8988T (cell line): ENCODE results near the gene RIPOR1.

Source experiments
- DNase-seq: peaks from one replicate; pipeline ENCODE4 v3.0.0; 2011

The RIPOR1 gene

DNA sequence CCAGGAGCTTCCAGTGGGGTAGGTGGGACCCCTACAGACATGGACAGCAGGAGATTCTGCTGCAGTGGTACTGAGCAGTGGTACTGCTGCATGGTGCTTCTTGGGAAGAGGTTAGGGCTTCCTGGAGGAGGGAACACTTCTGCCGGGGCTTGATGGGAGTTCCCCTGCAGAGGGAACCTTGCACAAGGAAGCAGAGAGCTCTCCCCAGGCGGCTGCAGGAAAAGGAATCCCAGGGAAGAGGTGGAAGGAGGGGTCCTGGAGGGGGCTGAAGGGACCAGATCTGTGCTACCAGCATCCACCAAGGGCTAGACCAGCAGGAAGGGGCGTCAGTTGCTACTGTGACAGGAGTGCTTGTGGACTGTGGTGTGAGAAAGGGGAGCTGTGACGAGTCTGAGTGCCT, 10.6 kb downstream of the RIPOR1 start:
- DNase-seq, result no peak

DNA sequence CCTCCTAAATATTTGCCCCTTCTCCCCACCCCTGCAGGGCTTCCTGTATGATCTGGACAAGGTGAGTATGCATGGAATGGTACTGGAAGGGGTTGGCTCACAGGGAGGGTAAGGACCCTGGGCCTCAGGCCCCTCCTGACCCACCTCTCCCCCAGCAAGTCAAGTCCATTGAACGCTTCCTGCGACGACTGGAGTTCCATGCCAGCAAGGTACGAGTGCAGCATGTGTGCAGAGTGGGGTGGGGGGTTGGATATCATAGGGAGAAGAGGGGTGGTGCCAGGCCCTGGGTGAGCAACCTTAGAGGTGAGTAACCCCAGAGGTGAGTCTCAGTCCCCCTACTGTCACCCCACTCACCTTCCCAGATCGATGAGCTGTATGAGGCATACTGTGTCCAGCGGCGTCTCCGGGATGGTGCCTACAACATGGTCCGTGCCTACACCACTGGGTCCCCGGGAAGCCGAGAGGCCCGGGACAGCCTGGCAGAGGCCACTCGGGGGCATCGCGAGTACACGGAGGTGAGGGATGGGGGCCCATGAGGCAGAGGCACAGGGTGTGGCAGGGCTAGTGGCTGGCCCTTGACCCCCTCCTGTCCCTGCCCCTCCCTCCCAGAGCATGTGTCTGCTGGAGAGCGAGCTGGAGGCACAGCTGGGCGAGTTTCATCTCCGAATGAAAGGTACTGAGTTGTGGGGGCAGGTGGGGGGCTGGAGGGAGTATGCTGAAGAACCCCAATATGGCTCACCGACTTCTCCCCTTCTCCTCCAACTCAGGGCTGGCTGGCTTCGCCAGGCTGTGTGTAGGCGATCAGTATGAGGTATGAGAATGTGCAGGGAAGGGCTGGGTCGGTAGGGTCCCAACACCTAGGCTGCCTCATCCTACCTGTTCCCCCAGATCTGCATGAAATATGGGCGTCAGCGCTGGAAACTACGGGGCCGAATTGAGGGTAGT, 11.3 kb downstream of the RIPOR1 start:
- no peak for DNase-seq

DNA sequence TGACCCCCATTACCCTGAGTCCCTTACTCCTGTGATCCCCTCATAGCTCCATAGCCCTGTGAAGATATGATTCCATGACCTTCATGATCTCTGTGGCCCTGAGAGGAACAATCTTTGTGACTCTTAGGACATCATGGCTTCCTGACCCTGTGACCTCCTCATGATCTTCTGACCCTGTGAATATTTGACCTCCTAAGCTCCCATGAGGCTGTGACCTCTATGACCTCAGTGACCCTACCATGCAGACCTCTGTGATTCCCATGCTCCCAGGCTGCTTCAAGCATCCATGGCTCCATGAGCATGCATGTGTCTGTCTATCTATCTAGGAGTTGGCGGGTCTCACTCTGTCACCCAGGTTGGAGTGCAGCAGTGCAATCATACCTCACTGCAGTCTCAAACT, 12.1 kb downstream of the RIPOR1 start:
- no peak for DNase-seq

GRCh38 chr16:67541391-67542263, 13.0 kb downstream of the RIPOR1 start:
- no peak for DNase-seq

- DNase-seq, result peak; percentile 98
Measured at GRCh38 chr16:67542464-67542863, 13.8 kb downstream of the RIPOR1 start.

- peak; percentile 37 for DNase-seq
Measured at GRCh38 chr16:67543036-67543435, 14.4 kb downstream of the RIPOR1 start.

- DNase-seq, result no peak
Measured at GRCh38 chr16:67543582-67543981, 15.0 kb downstream of the RIPOR1 start.

- peak; percentile 59 for DNase-seq
Measured at GRCh38 chr16:67544329-67544841, 15.8 kb downstream of the RIPOR1 start.

- DNase-seq, result peak; percentile 21
Measured at GRCh38 chr16:67544844-67545664, 16.4 kb downstream of the RIPOR1 start.

- DNase-seq, result no peak
Measured at GRCh38 chr16:67545665-67546024, 17.0 kb downstream of the RIPOR1 start.

DNA sequence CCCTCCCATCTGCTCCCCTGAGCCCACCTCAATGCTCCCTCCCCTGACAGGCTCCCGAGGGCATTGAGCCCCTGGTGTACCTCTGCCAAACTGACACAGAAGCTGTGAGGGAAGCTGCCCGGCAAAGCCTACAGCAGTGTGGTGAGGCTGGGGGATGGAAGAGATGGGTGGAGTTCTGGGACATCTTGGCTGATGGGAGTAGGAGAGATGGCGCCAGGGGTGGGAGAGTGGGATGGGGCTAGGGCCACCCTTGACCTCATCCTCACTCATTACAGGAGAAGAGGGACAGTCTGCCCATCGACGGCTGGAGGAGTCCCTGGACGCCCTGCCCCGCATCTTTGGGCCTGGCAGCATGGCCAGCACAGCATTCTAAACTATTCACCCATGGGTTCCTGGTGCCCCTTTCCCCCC, 17.5 kb downstream of the RIPOR1 start:
- DNase-seq, result no peak

DNA sequence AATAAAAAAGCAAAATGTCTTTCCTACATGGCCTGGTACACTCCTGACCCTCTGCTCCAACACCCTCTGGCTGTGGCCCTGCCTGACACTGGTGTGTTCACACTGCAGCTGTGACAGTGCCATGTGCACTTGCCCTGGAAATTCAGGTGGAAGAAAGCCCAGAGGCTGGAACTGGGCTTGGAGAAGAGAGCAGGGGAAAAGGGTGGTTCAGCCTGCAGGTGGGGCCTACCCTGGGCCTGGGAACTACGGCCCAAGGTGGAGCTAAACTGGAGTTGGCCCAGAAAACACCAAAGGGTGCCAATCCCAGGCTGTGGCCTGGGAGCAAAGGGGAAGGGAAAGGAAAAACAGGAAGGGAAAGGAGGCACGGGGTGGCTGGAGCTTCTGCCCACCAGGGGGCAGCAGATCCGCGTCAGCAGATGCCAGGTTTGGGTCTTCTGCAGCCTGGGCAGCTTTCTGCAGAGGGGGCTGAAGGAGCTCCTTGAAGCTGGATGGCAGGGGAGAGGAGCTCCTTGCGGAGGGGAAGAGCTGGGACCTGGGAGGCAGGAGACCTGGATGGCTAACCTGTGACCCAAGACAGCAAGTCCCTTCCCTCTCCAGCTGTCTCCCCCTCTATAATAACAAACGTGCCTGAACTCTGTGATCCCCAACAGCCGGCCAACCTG, 18.3 kb downstream of the RIPOR1 start:
- DNase-seq, result peak; percentile 94

- DNase-seq, result no peak
Measured at GRCh38 chr16:67547423-67548264, 19.0 kb downstream of the RIPOR1 start.

DNA sequence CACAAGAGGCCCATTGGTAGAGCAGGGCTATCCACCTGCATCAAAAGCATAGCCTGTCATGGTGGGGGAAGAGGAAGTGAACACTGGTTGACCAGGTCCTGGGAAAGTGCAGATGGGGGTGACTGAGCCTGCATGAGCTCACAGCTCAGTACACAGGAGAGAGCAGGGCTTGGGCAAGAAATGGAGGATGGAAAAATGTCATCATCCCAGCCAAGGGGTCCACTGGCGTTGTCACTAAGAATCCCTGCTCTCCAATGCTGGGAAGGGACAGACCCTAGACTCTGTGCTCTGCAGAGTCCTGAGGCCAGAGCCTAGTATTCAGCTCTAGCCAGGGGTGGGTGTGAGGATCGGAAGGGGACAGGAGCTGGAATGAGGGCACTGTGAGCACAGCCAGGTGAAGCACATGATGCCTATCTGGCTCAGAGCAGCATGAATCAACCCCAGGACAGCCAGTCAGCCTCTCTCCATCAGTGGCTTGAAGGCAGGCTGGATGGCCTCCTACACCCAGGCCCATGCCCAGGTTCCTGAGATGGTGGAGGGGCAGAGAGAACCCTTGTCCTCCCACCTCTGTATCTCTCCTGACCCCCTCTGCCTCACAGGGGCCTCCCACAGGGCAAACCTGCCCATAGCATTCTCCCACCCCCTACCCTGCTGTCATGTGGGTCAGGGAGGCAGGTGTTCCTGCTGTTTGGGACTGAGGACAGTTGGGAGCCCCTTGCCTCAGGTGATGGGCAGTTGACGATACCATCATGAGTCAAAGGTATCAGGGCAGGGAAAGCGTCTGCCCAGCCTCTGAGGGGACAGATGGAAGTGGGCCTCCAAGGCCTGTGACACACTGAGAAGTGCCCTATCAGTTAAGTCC, 19.9 kb downstream of the RIPOR1 start:
- DNase-seq, result no peak

DNA sequence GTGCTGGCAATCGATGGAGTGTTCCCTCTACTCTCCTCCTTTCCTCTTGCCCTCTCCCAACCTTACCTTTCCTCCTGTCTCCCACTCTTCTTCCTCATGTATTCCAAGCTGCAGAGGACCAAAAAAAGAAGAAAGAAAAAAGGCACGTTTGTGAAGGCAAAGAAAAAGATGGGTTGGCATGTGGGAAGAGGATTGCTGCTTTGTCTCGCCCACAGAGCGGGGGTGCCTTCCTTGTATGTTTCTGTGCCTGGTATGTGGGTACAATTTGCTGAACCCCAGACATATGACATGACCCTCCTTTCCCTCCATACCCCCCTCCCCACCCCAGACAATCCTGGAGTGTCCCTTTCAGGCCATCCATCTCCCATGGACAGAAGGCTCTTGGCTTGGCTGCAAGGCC, 20.6 kb downstream of the RIPOR1 start:
- no peak for DNase-seq

DNA sequence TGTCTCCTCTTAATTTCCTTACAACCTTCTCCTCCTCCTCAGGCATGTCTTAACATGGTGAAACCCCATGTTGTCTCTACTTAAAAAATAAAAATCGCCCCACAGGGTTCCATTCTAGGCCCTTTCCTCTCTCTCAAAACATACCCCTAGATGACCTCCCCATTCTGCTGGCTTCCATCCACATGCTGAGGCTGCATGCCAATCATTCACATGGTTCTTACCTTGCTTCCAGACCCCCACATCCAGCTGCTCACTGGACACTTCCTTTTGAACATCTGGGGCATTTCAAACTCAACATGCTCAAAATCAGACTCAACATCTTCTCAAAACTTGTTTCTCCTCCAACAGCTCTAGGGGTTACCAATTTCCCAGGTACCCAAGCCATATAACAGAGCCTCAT, 21.3 kb downstream of the RIPOR1 start:
- no peak for DNase-seq

- no peak for DNase-seq
Measured at GRCh38 chr16:67551091-67551490, 22.5 kb downstream of the RIPOR1 start.

GRCh38 chr16:67551972-67552371, 23.3 kb downstream of the RIPOR1 start:
- no peak for DNase-seq

DNA sequence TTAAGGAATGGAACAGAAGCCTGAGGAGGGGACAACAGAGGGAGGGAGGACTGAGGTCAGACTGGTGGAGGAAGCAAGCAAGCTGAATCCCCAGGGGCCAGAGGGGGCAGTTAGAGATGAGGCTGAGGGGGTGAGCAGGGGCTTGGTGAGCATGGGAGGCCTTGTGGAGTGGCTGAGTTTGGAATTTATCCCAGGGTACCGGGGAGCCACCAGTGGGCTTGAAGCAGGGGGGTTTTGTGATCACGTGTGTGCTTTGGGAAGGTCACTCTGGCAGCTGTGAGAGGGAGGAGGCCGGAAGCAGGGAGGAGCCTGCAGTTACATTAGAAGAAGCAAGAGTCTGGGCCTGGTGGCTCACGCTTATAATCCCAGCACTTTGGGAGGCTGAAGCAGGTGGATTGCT, 23.8 kb downstream of the RIPOR1 start:
- DNase-seq, result no peak

DNA sequence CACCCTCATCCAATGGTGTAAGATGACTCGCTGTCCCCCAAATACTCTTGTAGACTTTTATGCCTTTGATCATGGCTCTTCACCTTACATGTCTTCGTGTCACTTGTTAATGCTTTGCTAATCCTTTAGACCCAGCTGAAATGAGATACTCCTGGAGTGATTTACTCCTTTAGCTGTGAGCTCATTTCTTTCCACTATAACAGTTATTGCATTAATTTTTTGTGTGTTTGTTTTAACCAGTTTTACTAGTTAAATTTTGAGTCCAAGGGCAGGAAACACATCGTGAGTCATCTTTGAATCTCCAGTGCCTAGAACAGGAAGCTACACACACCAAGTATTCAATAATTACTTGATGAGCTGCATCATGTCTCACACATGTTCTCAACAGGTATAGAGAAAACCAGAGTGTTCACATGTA, 27.2 kb downstream of the RIPOR1 start:
- no peak for DNase-seq
